SK-N-MC (cell line): ENCODE measurements around the gene ANKMY1.

Experiments used
- EZH2 ChIP-seq: fragments of 200-600 bp; sonication (generic); IDR thresholded peaks from one replicate; pipeline ENCODE4 v1.6.1; 2017; ENCODE audit warnings: antibody characterized with exemption
- POLR2AphosphoS5 ChIP-seq: IDR thresholded peaks from 2 replicates; pipeline ENCODE4 v1.6.1; 2012; ENCODE audit warnings: mild to moderate bottlenecking, low read depth, low read length, borderline replicate concordance

GRCh38 chr2:240467659-240468302 is 90.0 kb downstream of the ANKMY1 start:
- TF ChIP-seq POLR2AphosphoS5, result no peak
- no peak for TF ChIP-seq EZH2
